HepG2 (cell line): ENCODE results near the gene DEGS1. TPM values are rescaled to one million over a fixed set of nuclear protein-coding genes. Genes with fewer than 3 reads are reported as not detected.

ENCODE experiments used
- AGO2 ChIP-seq: fragments of 200-400 bp; formaldehyde crosslinking; optimal IDR thresholded peaks from 2 replicates; pipeline ENCODE3; 2017; ENCODE audit warnings: mild to moderate bottlenecking, low read depth, low read length, moderate library complexity
- ASH2L ChIP-seq: fragments of 300-600, 200-600 bp; sonication (generic); IDR thresholded peaks from 2 replicates; pipeline ENCODE4 v1.7.0; 2017; ENCODE audit warnings: low read depth, mild to moderate bottlenecking, moderate library complexity, mixed read lengths, low read length; ENCODE audit not compliant: insufficient read length
- CAMTA2 ChIP-seq: sonication (generic); formaldehyde crosslinking; IDR thresholded peaks from 2 replicates; pipeline ENCODE4 v1.4.0; 2020; ENCODE audit warnings: mild to moderate bottlenecking, missing genetic modification reagents, borderline replicate concordance
- HNRNPUL1 ChIP-seq: fragments of 200-400 bp; formaldehyde crosslinking; IDR thresholded peaks from 2 replicates; pipeline ENCODE4 v1.6.1; 2017; ENCODE audit warnings: low read depth, mild to moderate bottlenecking, low read length, moderate library complexity
- IRF1 ChIP-seq: sonication (generic); formaldehyde crosslinking; IDR thresholded peaks from 2 replicates; pipeline ENCODE4 v1.4.0; 2020; ENCODE audit warnings: low read depth, mild to moderate bottlenecking, missing genetic modification reagents
- ISX ChIP-seq: sonication (generic); formaldehyde crosslinking; conservative IDR thresholded peaks from 2 replicates; pipeline ENCODE4 v1.5.0; 2020; ENCODE audit warnings: missing genetic modification reagents
- KDM5B ChIP-seq: sonication (generic); formaldehyde crosslinking; IDR thresholded peaks from 2 replicates; pipeline ENCODE4 v1.4.0; 2020; ENCODE audit warnings: missing genetic modification reagents, mild to moderate bottlenecking, borderline replicate concordance
- KLF13 ChIP-seq: sonication (generic); formaldehyde crosslinking; IDR thresholded peaks from 2 replicates; pipeline ENCODE4 v1.4.0; 2020; ENCODE audit warnings: mild to moderate bottlenecking, missing genetic modification reagents
- PAF1 ChIP-seq: IDR thresholded peaks from 2 replicates; pipeline ENCODE4 v1.6.1; 2016; ENCODE audit warnings: missing genetic modification reagents, missing compliant biosample characterization
- STAT6 ChIP-seq: sonication (generic); formaldehyde crosslinking; IDR thresholded peaks from 2 replicates; pipeline ENCODE4 v1.4.0; 2020; ENCODE audit warnings: missing genetic modification reagents, mild to moderate bottlenecking, borderline replicate concordance
- THRA ChIP-seq: sonication (generic); formaldehyde crosslinking; IDR thresholded peaks from 2 replicates; pipeline ENCODE4 v1.4.0; 2020; ENCODE audit warnings: missing genetic modification reagents, borderline replicate concordance
- TSC22D2 ChIP-seq: sonication (generic); formaldehyde crosslinking; IDR thresholded peaks from 2 replicates; pipeline ENCODE4 v1.5.1; 2020; ENCODE audit warnings: missing genetic modification reagents, mild to moderate bottlenecking, borderline replicate concordance
- YEATS4 ChIP-seq: sonication (generic); formaldehyde crosslinking; IDR thresholded peaks from 2 replicates; pipeline ENCODE4 v1.4.0; 2020; ENCODE audit warnings: missing genetic modification reagents, borderline replicate concordance
- ZBTB38 ChIP-seq: sonication (generic); formaldehyde crosslinking; IDR thresholded peaks from 2 replicates; pipeline ENCODE4 v1.5.1; 2020; ENCODE audit warnings: mild to moderate bottlenecking, missing genetic modification reagents
- ZBTB4 ChIP-seq: sonication (generic); formaldehyde crosslinking; IDR thresholded peaks from 2 replicates; pipeline ENCODE4 v1.4.0; 2020; ENCODE audit warnings: missing genetic modification reagents, mild to moderate bottlenecking, borderline replicate concordance
- ZNF281 ChIP-seq: sonication (generic); formaldehyde crosslinking; IDR thresholded peaks from 2 replicates; pipeline ENCODE4 v1.4.0; 2020; ENCODE audit warnings: missing genetic modification reagents, borderline replicate concordance
- ZSCAN29 ChIP-seq: sonication (generic); formaldehyde crosslinking; conservative IDR thresholded peaks from 2 replicates; pipeline ENCODE4 v1.4.0; 2020; ENCODE audit warnings: mild to moderate bottlenecking, missing genetic modification reagents
- polyA plus RNA-seq, 8 experiments: library from polyadenylated mRNA; depleted of rRNA in 3 of 8; stranded (reverse) in 7 of 8; unstranded in 1 of 8; fragments of >200 nt; fragmentation: Illumina TruSeq in 4 of 8; extraction: Trizol in 4 of 8; gene quantifications; 2 replicates each; pipeline versions ENCODE4 v1.2.1 to v1.2.3, GENCODE V29; 2011 to 2016; ENCODE audit warnings: low read depth in 4 of 8, missing spikeins in 1 of 8, mixed read lengths in 1 of 8; ENCODE audit not compliant: insufficient read depth in 1 of 8
- total RNA-seq, 5 experiments: library from RNA; depleted of rRNA; stranded (reverse); fragments of >200 nt; fragmentation: Illumina TruSeq; extraction: Trizol; gene quantifications; 2 replicates each; pipeline ENCODE4 v1.2.3, GENCODE V29; 2016; ENCODE audit warnings: low read depth in 1 of 5

The DEGS1 gene
- total and polyA plus RNA-seq, 2 of the 13 experiments (the other 11 are each of a cell fraction or from before 2014, with no cell fraction given) = 18.1 to 35.9 TPM

GRCh38 chr1:224182866-224183590 is at the start of gene DEGS1 (continued):
- TF ChIP-seq ZBTB4 (no peak), ISX (CRISPR knock-in tag) (no peak), ZNF281 (CRISPR knock-in tag) (0 out of 2 replicates have a peak, but pooled peaks have one; percentile 13), PAF1 (no peak), TSC22D2 (CRISPR knock-in tag) (no peak), HNRNPUL1 (no peak), YEATS4 (CRISPR knock-in tag) (peak; percentile 82), CAMTA2 (CRISPR knock-in tag) (peak; percentile 76; the same call in 1 of the 2 replicates), IRF1 (no peak), AGO2 (peak; percentile 46), KLF13 (CRISPR knock-in tag) (no peak), KDM5B (CRISPR knock-in tag) (peak; percentile 7; the same call in 1 of the 2 replicates), ASH2L (peak; percentile 71), ZSCAN29 (CRISPR knock-in tag) (0 out of 2 replicates have a peak, but pooled peaks have one; percentile 8), STAT6 (CRISPR knock-in tag) (no peak), THRA (CRISPR knock-in tag) (no peak), ZBTB38 (peak; percentile 61; the same call in 1 of the 2 replicates)
